ENCODE results near the gene CAMP. TPM values are rescaled to one million over a fixed set of nuclear protein-coding genes. Genes with fewer than 3 reads are reported as not detected.

Gene CAMP, protein sequence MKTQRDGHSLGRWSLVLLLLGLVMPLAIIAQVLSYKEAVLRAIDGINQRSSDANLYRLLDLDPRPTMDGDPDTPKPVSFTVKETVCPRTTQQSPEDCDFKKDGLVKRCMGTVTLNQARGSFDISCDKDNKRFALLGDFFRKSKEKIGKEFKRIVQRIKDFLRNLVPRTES
- total RNA-seq (not detected in 2 replicates), polyA plus RNA-seq (not detected in 2 replicates), polyA minus RNA-seq (ENCODE audit: low replicate concordance) (not detected in 2 replicates)
- not detected in 2 replicates for polyA plus RNA-seq (2012)

DNA sequence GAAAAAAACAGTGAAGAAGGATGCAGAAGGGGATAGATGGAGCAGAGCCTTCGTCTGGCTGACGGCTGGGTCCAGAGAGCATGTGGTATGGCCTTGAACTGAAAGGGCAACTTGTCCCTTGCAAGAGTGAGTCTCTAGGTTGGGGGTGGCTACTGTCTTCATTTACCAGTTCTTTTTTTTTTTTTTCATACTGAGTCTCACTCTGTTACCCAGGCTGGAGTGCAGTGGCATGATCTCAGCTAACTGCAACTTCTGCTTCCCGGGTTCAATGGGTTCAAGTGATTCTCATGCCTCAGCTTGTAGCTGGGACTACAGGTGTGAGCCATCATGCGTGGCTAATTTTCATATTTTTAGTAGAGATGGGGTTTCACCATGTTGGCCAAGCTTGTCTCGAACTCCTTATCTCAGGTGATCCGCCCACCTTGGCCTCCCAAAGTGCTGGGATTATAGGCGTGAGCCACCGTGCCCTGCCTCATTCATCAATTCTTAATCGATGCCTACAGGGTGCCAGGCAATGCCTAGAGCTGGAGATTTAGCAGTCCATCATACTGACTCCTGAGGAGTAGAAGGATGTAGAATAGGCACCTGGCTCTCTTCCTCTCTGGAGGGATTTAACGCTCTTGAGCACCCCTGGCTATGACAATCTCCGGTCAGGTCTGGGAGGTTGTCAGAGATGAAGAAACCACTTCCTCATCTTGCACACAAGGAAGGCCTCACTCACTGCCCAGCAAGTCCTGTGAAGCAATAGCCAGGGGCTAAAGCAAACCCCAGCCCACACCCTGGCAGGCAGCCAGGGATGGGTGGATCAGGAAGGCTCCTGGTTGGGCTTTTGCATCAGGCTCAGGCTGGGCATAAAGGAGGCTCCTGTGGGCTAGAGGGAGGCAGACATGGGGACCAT lies at the start of gene CAMP:
Gene CAMP (plus strand): TSS at position 880 of the 898 bp plus-strand sequence. CDS start 17 bp downstream, at position 897.
- H3K36me3 ChIP-seq (ENCODE audit: control insufficient read depth, insufficient read depth, low read length) = no peaks in the 10 kb centered on the region
- H2AFZ ChIP-seq (ENCODE audit: low read length) = no peak within 1 kb of the TSS
- H3K4me1 ChIP-seq (ENCODE audit: control insufficient read depth, extremely low read depth, insufficient read depth, low read length) = no peaks in the 10 kb centered on the region
- peaks cover 12% of the 10 kb centered on the region for H3K27me3 ChIP-seq (ENCODE audit: control insufficient read depth, insufficient read depth, low read length)
- no peaks in the 10 kb centered on the region for H3K79me2 ChIP-seq (ENCODE audit: control insufficient read depth, insufficient read depth, low read length)
- no peak within 1 kb of the TSS for H3K4me3 ChIP-seq (replicated peaks in 1 of 4; ENCODE audit: control extremely low read depth in 1 of 4, insufficient read depth in 1 of 4, low read depth in 3 of 4, low read length in 4 of 4)
- no peaks in the 10 kb centered on the region for H3K9me3 ChIP-seq (ENCODE audit: control insufficient read depth, insufficient read depth, low read depth, low read length)
- no peak within 1 kb of the TSS for H3K9ac ChIP-seq (ENCODE audit: insufficient read depth, low read length)
- no peak within 1 kb of the TSS for H3K27ac ChIP-seq (ENCODE audit: insufficient read depth, low read length)
- peak; percentile 27 to 36 for DNase-seq (ENCODE audit: low read depth in 2 of 2)
- no peaks in the 10 kb centered on the region for H4K20me1 ChIP-seq (ENCODE audit: control insufficient read depth, extremely low read depth, insufficient read depth, low read length)
- no peak within 1 kb of the TSS for H3K4me2 ChIP-seq (ENCODE audit: extremely low read depth, insufficient read depth, low read length)
- TF ChIP-seq EZH2 (IDR thresholded peaks at IDR 0.05; ENCODE audit: low read length, missing control alignments) = no peak
- TF ChIP-seq, protein P1, sequence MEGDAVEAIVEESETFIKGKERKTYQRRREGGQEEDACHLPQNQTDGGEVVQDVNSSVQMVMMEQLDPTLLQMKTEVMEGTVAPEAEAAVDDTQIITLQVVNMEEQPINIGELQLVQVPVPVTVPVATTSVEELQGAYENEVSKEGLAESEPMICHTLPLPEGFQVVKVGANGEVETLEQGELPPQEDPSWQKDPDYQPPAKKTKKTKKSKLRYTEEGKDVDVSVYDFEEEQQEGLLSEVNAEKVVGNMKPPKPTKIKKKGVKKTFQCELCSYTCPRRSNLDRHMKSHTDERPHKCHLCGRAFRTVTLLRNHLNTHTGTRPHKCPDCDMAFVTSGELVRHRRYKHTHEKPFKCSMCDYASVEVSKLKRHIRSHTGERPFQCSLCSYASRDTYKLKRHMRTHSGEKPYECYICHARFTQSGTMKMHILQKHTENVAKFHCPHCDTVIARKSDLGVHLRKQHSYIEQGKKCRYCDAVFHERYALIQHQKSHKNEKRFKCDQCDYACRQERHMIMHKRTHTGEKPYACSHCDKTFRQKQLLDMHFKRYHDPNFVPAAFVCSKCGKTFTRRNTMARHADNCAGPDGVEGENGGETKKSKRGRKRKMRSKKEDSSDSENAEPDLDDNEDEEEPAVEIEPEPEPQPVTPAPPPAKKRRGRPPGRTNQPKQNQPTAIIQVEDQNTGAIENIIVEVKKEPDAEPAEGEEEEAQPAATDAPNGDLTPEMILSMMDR (conservative IDR thresholded peaks at IDR 0.05 in 1 of 2, IDR thresholded peaks at IDR 0.05 in 1 of 2; ENCODE audit: low read depth in 1 of 2, low read length in 2 of 2) = no peak

DNA sequence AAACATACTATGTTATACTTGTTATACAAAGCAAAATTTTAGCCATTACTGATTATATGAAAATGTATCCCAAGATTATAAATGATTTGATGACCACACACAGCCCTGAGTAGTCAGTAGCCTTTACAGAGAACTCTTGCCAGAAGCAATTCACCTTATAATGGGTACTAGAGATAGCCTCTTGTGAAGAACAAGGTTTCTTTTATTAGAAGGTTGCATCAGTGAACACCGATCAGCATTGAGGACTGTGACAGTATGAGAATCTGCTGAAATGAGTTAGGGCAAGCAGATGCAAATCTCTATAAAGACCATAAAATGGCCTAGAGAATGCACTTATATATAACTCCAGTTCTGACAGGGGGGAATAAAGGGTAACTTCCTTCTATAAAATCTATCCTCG lies 45.2 kb upstream of the CAMP start:
- Histone ChIP-seq H3K4me2 (ENCODE audit: extremely low read depth, insufficient read depth, low read length) (no peak overlapping the region), H3K27me3 (ENCODE audit: control insufficient read depth, insufficient read depth, low read length) (no peaks in the 10 kb centered on the region), H3K27ac (ENCODE audit: insufficient read depth, low read length) (no peak overlapping the region), H3K9ac (ENCODE audit: insufficient read depth, low read length) (no peak overlapping the region), H4K20me1 (ENCODE audit: control insufficient read depth, extremely low read depth, insufficient read depth, low read length) (no peaks in the 10 kb centered on the region), H3K4me1 (ENCODE audit: control insufficient read depth, extremely low read depth, insufficient read depth, low read length) (no peaks in the 10 kb centered on the region), H3K4me3 (replicated peaks in 1 of 4; ENCODE audit: control extremely low read depth in 1 of 4, insufficient read depth in 1 of 4, low read depth in 3 of 4, low read length in 4 of 4) (no peak overlapping the region), H3K79me2 (ENCODE audit: control insufficient read depth, insufficient read depth, low read length) (peaks cover 2% of the 10 kb centered on the region), H3K9me3 (ENCODE audit: control insufficient read depth, insufficient read depth, low read depth, low read length) (no peaks in the 10 kb centered on the region), H2AFZ (ENCODE audit: low read length) (no peak overlapping the region), H3K36me3 (ENCODE audit: control insufficient read depth, insufficient read depth, low read length) (peaks cover 5% of the 10 kb centered on the region)
- no peak for DNase-seq (ENCODE audit: low read depth in 2 of 2)
- TF ChIP-seq, protein P1 (conservative IDR thresholded peaks at IDR 0.05 in 1 of 2, IDR thresholded peaks at IDR 0.05 in 1 of 2; ENCODE audit: low read depth in 1 of 2, low read length in 2 of 2) = no peak
- no peak for TF ChIP-seq EZH2 (IDR thresholded peaks at IDR 0.05; ENCODE audit: low read length, missing control alignments)

DNA sequence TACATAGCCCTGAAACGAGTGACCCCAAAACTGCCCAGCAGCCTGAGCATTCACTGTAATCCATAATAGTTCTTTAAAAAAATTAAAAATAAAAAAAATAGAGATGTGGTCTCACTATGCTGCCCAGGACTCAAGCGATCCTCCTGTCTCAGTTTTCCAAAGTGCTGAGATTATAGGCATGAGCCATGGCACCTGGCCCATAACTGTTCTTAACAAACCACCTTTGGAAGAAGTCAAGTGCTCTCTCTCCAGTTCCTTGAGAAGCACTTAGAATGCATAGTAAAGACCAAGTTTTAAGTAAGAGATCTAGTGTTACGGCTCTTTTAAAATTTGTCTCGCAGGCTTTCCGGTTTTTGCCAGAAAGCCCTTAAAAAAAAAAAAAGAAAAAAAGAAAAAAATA lies 43.3 kb upstream of the CAMP start:
- TF ChIP-seq, protein P1 (conservative IDR thresholded peaks at IDR 0.05 in 1 of 2, IDR thresholded peaks at IDR 0.05 in 1 of 2; ENCODE audit: low read depth in 1 of 2, low read length in 2 of 2) = no peak
- TF ChIP-seq EZH2 (IDR thresholded peaks at IDR 0.05; ENCODE audit: low read length, missing control alignments) = no peak
- H3K27me3 ChIP-seq (ENCODE audit: control insufficient read depth, insufficient read depth, low read length) = no peaks in the 10 kb centered on the region
- H3K4me2 ChIP-seq (ENCODE audit: extremely low read depth, insufficient read depth, low read length) = no peak overlapping the region
- no peak for DNase-seq (ENCODE audit: low read depth in 2 of 2)
- H2AFZ ChIP-seq (ENCODE audit: low read length) = no peak overlapping the region
- H4K20me1 ChIP-seq (ENCODE audit: control insufficient read depth, extremely low read depth, insufficient read depth, low read length) = no peaks in the 10 kb centered on the region
- H3K9ac ChIP-seq (ENCODE audit: insufficient read depth, low read length) = no peak overlapping the region
- no peak overlapping the region for H3K27ac ChIP-seq (ENCODE audit: insufficient read depth, low read length)
- H3K4me3 ChIP-seq (replicated peaks in 1 of 4; ENCODE audit: control extremely low read depth in 1 of 4, insufficient read depth in 1 of 4, low read depth in 3 of 4, low read length in 4 of 4) = no peak overlapping the region
- H3K4me1 ChIP-seq (ENCODE audit: control insufficient read depth, extremely low read depth, insufficient read depth, low read length) = no peaks in the 10 kb centered on the region
- peaks cover 5% of the 10 kb centered on the region for H3K36me3 ChIP-seq (ENCODE audit: control insufficient read depth, insufficient read depth, low read length)
- H3K79me2 ChIP-seq (ENCODE audit: control insufficient read depth, insufficient read depth, low read length) = peaks cover 2% of the 10 kb centered on the region
- no peaks in the 10 kb centered on the region for H3K9me3 ChIP-seq (ENCODE audit: control insufficient read depth, insufficient read depth, low read depth, low read length)
